Measurements from ENCODE around the gene F10.
A peak's percentile ranks its signal among the peaks of the same experiment; 100 is the strongest.

The F10 gene

GRCh38 chr13:113086991-113087922 lies 35.3 kb upstream of the F10 start:
- DNase-seq, result peak in 1 of 5 experiments; percentile 2

GRCh38 chr13:113087923-113088690 lies 34.5 kb upstream of the F10 start:
- DNase-seq, result peak in 1 of 5 experiments; percentile 6

- DNase-seq, result no peak
Observed at GRCh38 chr13:113088691-113089020, 33.9 kb upstream of the F10 start.

GRCh38 chr13:113089693-113090414 lies 32.7 kb upstream of the F10 start:
- no peak for DNase-seq

- no peak for DNase-seq
Observed at GRCh38 chr13:113090415-113090770, 32.2 kb upstream of the F10 start.

GRCh38 chr13:113090806-113091205 lies 31.8 kb upstream of the F10 start:
- peak in 1 of 5 experiments; percentile 5 for DNase-seq

GRCh38 chr13:113091211-113091771 lies 31.3 kb upstream of the F10 start:
- peak in 1 of 5 experiments; percentile 7 for DNase-seq

GRCh38 chr13:113091891-113092775 lies 30.5 kb upstream of the F10 start:
- peak in 1 of 5 experiments; percentile 2 for DNase-seq

GRCh38 chr13:113092776-113093579 lies 29.6 kb upstream of the F10 start:
- DNase-seq, result peak in 1 of 5 experiments; percentile 6

GRCh38 chr13:113093580-113094409 lies 28.8 kb upstream of the F10 start:
- no peak for DNase-seq

- DNase-seq, result no peak
Observed at GRCh38 chr13:113094410-113094800, 28.2 kb upstream of the F10 start.

- no peak for DNase-seq
Observed at GRCh38 chr13:113095146-113096051, 27.2 kb upstream of the F10 start.

- no peak for DNase-seq
Observed at GRCh38 chr13:113096052-113096744, 26.4 kb upstream of the F10 start.

- no peak for DNase-seq
Observed at GRCh38 chr13:113096745-113097305, 25.8 kb upstream of the F10 start.

- DNase-seq, result no peak
Observed at GRCh38 chr13:113097651-113098050, 24.9 kb upstream of the F10 start.

- no peak for DNase-seq
Observed at GRCh38 chr13:113098162-113098732, 24.4 kb upstream of the F10 start.

- DNase-seq, result no peak
Observed at GRCh38 chr13:113099142-113099541, 23.5 kb upstream of the F10 start.
